Measurements from ENCODE around the gene MSL3B.

The MSL3B gene

DNA sequence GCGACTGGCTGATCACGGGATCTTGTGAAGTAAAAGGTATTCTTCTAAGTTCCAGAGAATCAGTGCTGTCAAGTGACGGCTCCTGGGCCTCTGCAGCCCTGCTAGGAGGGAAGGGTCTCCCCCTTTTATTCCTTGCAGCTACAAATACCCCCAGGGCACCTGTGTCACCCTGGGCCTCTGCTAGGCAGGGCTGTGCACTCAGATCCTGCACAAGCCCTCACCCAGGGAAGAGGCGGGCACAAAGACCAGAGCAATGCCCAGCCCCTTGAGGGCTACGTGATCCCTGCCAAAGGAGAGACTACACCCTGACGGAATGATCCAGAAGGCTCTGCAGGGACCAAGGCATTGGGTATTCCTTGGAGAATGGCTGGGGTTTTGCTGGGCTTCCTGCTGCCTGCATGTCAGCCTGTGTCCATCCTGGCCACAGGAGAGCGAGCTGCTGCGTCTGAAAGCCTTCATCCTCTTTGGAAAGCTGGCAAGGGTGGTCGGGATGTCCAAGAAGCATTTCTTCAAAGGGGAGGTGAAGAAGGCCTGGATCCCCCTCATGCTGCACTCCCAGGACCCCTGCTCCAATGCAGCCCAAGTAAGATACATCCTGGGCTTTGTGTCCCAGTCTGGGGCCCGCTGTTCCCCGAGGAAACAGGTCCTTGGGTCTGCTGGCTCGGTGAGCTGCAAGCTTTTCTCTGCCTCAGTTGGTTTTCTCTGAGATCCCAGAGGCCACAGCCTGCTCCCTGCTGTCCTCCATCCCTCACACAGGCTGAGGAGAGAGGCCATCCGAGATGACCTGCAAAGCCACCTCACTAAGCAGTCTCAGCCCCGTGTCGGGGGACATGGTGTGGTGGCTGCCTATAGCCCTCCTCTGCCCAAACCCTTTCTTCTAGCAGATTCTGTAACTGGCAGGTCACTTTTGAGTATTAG lies 38.7 kb downstream of the MSL3B start:
- TF ChIP-seq CTCF (IDR thresholded peaks at IDR 0.05): no peak
- no peak for TF ChIP-seq POLR2A (IDR thresholded peaks at IDR 0.05)
- peaks cover 4% of the 10 kb centered on the region for H3K4me1 ChIP-seq
- H3K9me3 ChIP-seq: no peaks in the 10 kb centered on the region
- H3K27me3 ChIP-seq: no peaks in the 10 kb centered on the region
- no peak overlapping the region for H3K4me3 ChIP-seq
- intact Hi-C loops (cut with DNase I; ENCODE audit: low total_unique reads): no loop called here
- no peak for DNase-seq
- no peaks in the 10 kb centered on the region for H3K36me3 ChIP-seq (ENCODE audit: low read depth, missing control alignments)
- H3K27ac ChIP-seq: no peak overlapping the region
- WGBS, 2 donors: 85 to 90% methylated on average over 9 to 15 of the region's 15 CpGs

- Histone ChIP-seq H3K36me3 (ENCODE audit: low read depth, missing control alignments) (no peaks in the 10 kb centered on the region), H3K4me1 (peaks cover 4% of the 10 kb centered on the region), H3K27ac (no peak overlapping the region), H3K9me3 (no peaks in the 10 kb centered on the region), H3K4me3 (no peak overlapping the region), H3K27me3 (no peaks in the 10 kb centered on the region)
- 74 to 79% methylated on average over 11 to 24 of the region's 24 CpGs for WGBS, 2 donors
- DNase-seq: no peak
- intact Hi-C loops (cut with DNase I; ENCODE audit: low total_unique reads): no loop called here
- TF ChIP-seq CTCF (IDR thresholded peaks at IDR 0.05): no peak
- TF ChIP-seq POLR2A (IDR thresholded peaks at IDR 0.05): no peak
These were observed 39.5 kb downstream of the MSL3B start for GRCh38 chr2:233828546-233829192.

DNA sequence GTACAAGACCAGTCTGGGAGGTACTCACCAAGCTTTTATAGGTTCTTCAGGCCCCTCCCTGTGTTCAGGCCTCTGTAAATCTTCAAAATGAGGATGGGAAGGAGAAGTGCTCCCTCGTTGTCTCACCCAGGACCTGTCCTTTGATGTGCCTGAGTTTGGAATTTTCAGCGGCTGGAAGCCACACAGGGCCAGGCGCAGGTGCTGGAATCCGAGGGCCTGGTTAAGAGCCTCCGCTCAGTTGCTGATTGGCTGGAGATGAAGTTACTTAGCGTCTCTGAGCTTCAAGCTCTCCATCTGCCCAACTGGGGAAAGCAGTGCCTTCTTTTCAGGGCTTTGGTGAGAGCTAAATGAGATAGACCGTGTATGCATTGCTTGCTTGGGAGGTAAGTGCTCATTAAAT lies 43.8 kb downstream of the MSL3B start:
- intact Hi-C loops (cut with DNase I; ENCODE audit: low total_unique reads): no loop called here
- Histone ChIP-seq H3K27ac (no peak overlapping the region), H3K27me3 (no peaks in the 10 kb centered on the region), H3K9me3 (no peaks in the 10 kb centered on the region), H3K4me3 (no peak overlapping the region), H3K36me3 (ENCODE audit: low read depth, missing control alignments) (no peaks in the 10 kb centered on the region), H3K4me1 (no peaks in the 10 kb centered on the region)
- TF ChIP-seq CTCF (IDR thresholded peaks at IDR 0.05) (no peak), POLR2A (IDR thresholded peaks at IDR 0.05) (no peak)
- no peak for DNase-seq
- 70 to 76% methylated on average over 7 of the region's 7 CpGs for WGBS, 2 donors

DNA sequence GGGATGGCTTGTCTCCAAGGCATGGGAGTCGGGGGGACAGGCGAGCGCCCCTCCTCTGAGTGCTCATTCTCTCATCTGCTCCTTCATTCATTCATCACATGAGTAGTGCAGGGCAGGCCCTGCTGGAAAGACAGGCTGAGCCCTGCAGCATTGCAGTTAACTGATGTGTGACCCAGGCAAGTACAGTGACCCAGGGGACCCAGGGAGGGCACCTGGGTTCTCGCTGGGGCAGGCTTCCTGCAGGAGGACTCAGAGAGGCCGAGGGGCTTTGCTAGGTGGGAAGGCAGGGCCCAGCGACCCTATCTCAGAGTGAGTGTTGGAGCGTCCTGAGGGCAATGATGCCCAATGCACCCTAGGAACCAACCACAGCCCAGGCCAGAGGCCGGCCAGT lies 44.5 kb downstream of the MSL3B start:
- intact Hi-C loops (cut with DNase I; ENCODE audit: low total_unique reads): no loop called here
- no peak for TF ChIP-seq POLR2A (IDR thresholded peaks at IDR 0.05)
- no peak for TF ChIP-seq CTCF (IDR thresholded peaks at IDR 0.05)
- Histone ChIP-seq H3K27me3 (no peaks in the 10 kb centered on the region), H3K36me3 (ENCODE audit: low read depth, missing control alignments) (no peaks in the 10 kb centered on the region), H3K4me3 (no peak overlapping the region), H3K4me1 (no peaks in the 10 kb centered on the region), H3K9me3 (no peaks in the 10 kb centered on the region), H3K27ac (no peak overlapping the region)
- DNase-seq: no peak
- WGBS, 2 donors: 92 to 100% methylated on average over 2 to 8 of the region's 8 CpGs
